Mesothelial cell of epicardium (in vitro differentiated cells): ENCODE measurements around the gene EIF5A2. TPM values are rescaled to one million over a fixed set of nuclear protein-coding genes. Genes with fewer than 3 reads are reported as not detected.
A peak's percentile ranks its signal among the peaks of the same experiment; 100 is the strongest.

Experiments
- DNase-seq, 2 experiments: peaks; one replicate each; pipeline ENCODE4 v3.0.0; 2021; ENCODE audit warnings: low spot score in 2 of 2; ENCODE audit not compliant: unreplicated experiment in 2 of 2
- H3K27ac Mint-ChIP-seq: 2 replicates; pipeline ENCODE4 v1.8.0; 2021; ENCODE audit warnings: mixed read lengths
- H3K27me3 Mint-ChIP-seq: 2 replicates; pipeline ENCODE4 v1.8.0; 2021; ENCODE audit warnings: low read depth, mixed read lengths
- H3K36me3 Mint-ChIP-seq: 2 replicates; pipeline ENCODE4 v1.8.0; 2021; ENCODE audit warnings: mixed read lengths
- H3K4me1 Mint-ChIP-seq: 2 replicates; pipeline ENCODE4 v1.8.0; 2021; ENCODE audit warnings: mixed read lengths
- H3K4me3 Mint-ChIP-seq: 2 replicates; pipeline ENCODE4 v1.8.0; 2021; ENCODE audit warnings: mild to moderate bottlenecking, moderate library complexity, mixed read lengths
- H3K9me3 Mint-ChIP-seq: 2 replicates; pipeline ENCODE4 v1.8.0; 2021; ENCODE audit warnings: mixed read lengths
- CTCF ChIP-seq: fragments of 200-600 bp; sonication (generic); IDR thresholded peaks from one replicate; pipeline ENCODE4 v1.5.0; 2021; ENCODE audit warnings: antibody characterized with exemption; ENCODE audit not compliant: unreplicated experiment
- total RNA-seq: library from RNA; stranded (reverse); gene quantifications from 3 replicates; pipeline ENCODE4 v1.2.1, GENCODE V29; 2021

The EIF5A2 gene
- total RNA-seq, 1 donor from 2014 or later = 5.3 TPM

GRCh38 chr3:170865209-170866094, 43.0 kb downstream of the EIF5A2 start:
- no peak overlapping the region for H3K27ac Mint-ChIP-seq
- peaks cover 3% of the 10 kb centered on the region for H3K9me3 Mint-ChIP-seq
- peaks cover 18% of the 10 kb centered on the region for H3K36me3 Mint-ChIP-seq
- no peak for TF ChIP-seq CTCF
- DNase-seq = no peak
- no peak overlapping the region for H3K4me3 Mint-ChIP-seq
- H3K27me3 Mint-ChIP-seq = no peaks in the 10 kb centered on the region
- peaks cover 27% of the 10 kb centered on the region for H3K4me1 Mint-ChIP-seq

GRCh38 chr3:170864525-170865208, 43.8 kb downstream of the EIF5A2 start:
- DNase-seq = no peak
- peaks cover 18% of the 10 kb centered on the region for H3K36me3 Mint-ChIP-seq
- no peaks in the 10 kb centered on the region for H3K27me3 Mint-ChIP-seq
- H3K4me3 Mint-ChIP-seq = no peak overlapping the region
- H3K4me1 Mint-ChIP-seq = peaks cover 25% of the 10 kb centered on the region
- H3K9me3 Mint-ChIP-seq = peaks cover 3% of the 10 kb centered on the region
- TF ChIP-seq CTCF = no peak
- H3K27ac Mint-ChIP-seq = no peak overlapping the region

GRCh38 chr3:170863816-170864215, 44.6 kb downstream of the EIF5A2 start:
- no peak for DNase-seq
- no peaks in the 10 kb centered on the region for H3K27me3 Mint-ChIP-seq
- H3K4me3 Mint-ChIP-seq = no peak overlapping the region
- H3K9me3 Mint-ChIP-seq = peaks cover 3% of the 10 kb centered on the region
- TF ChIP-seq CTCF = no peak
- H3K27ac Mint-ChIP-seq = peak overlapping the region; percentile 19
- peaks cover 21% of the 10 kb centered on the region for H3K4me1 Mint-ChIP-seq
- H3K36me3 Mint-ChIP-seq = peaks cover 18% of the 10 kb centered on the region

GRCh38 chr3:170862618-170863374, 45.6 kb downstream of the EIF5A2 start:
- H3K4me3 Mint-ChIP-seq = no peak overlapping the region
- H3K9me3 Mint-ChIP-seq = peaks cover 3% of the 10 kb centered on the region
- no peak for TF ChIP-seq CTCF
- peaks cover 21% of the 10 kb centered on the region for H3K4me1 Mint-ChIP-seq
- peaks cover 18% of the 10 kb centered on the region for H3K36me3 Mint-ChIP-seq
- peak overlapping the region; percentile 74 for H3K27ac Mint-ChIP-seq
- no peaks in the 10 kb centered on the region for H3K27me3 Mint-ChIP-seq
- no peak for DNase-seq

GRCh38 chr3:170858599-170858998, 49.8 kb downstream of the EIF5A2 start:
- DNase-seq = no peak

More at GRCh38 chr3:170858599-170858998, 49.8 kb downstream of the EIF5A2 start:
- no peak overlapping the region for H3K4me3 Mint-ChIP-seq
- peaks cover 20% of the 10 kb centered on the region for H3K4me1 Mint-ChIP-seq
- H3K36me3 Mint-ChIP-seq = no peaks in the 10 kb centered on the region
- TF ChIP-seq CTCF = no peak
- no peaks in the 10 kb centered on the region for H3K27me3 Mint-ChIP-seq
- H3K9me3 Mint-ChIP-seq = peaks cover 3% of the 10 kb centered on the region
- no peak overlapping the region for H3K27ac Mint-ChIP-seq
